Measurements from ENCODE around the gene ZDHHC12. TPM values are rescaled to one million over a fixed set of nuclear protein-coding genes. Genes with fewer than 3 reads are reported as not detected.
"Not testable (repeated sequence)": the region's sequence is repeated elsewhere in the genome, so short reads cannot be mapped to it uniquely, and the experiment has no call there.

ZDHHC12 gene
- total and polyA plus RNA-seq, 5 donors: 8.3 to 13.1 (median 9.5) TPM

GRCh38 chr9:128696923-128697707, 26.8 kb downstream of the ZDHHC12 start:
- WGBS: 77% methylated on average over 8 of the region's 8 CpGs
- intact Hi-C loops (cut with DNase I): loop anchor here in 1 of 4 donors (10.0 kb wide), 1 partner anchor 322 kb away; the partner anchor contains the start of gene URM1
- H3K27me3 ChIP-seq (ENCODE audit: control insufficient read depth, insufficient read depth): no peaks in the 10 kb centered on the region

GRCh38 chr9:128694344-128694743, 29.6 kb downstream of the ZDHHC12 start:
- Histone ChIP-seq H3K27ac (ENCODE audit: low read length) (no peak overlapping the region), H3K27me3 (ENCODE audit: control insufficient read depth, insufficient read depth) (no peaks in the 10 kb centered on the region), H3K4me1 (ENCODE audit: control insufficient read depth, insufficient read depth, low read length) (no peaks in the 10 kb centered on the region), H3K9me3 (ENCODE audit: control insufficient read depth, low read length) (no peaks in the 10 kb centered on the region), H3K4me3 (ENCODE audit: low read length) (no peak overlapping the region)
- 83% methylated on average over 6 of the region's 6 CpGs for WGBS
- DNase-seq (no peak), ATAC-seq (no peak)
- intact Hi-C loops (cut with DNase I): loop anchor here in 1 of 4 donors (10.0 kb wide), 1 partner anchor 320 kb away; the partner anchor contains the start of gene URM1

More at GRCh38 chr9:128696923-128697707, 26.8 kb downstream of the ZDHHC12 start:
- H3K4me1 ChIP-seq (ENCODE audit: control insufficient read depth, insufficient read depth, low read length): no peaks in the 10 kb centered on the region
- H3K9me3 ChIP-seq (ENCODE audit: control insufficient read depth, low read length): no peaks in the 10 kb centered on the region
- ATAC-seq: no peak
- DNase-seq: no peak
- no peak overlapping the region for H3K27ac ChIP-seq (ENCODE audit: low read length)
- no peak overlapping the region for H3K4me3 ChIP-seq (ENCODE audit: low read length)

GRCh38 chr9:128693738-128694137, 30.2 kb downstream of the ZDHHC12 start:
- not testable (repeated sequence) for H3K27ac ChIP-seq (ENCODE audit: low read length); H3K4me1 ChIP-seq (ENCODE audit: control insufficient read depth, insufficient read depth, low read length); ATAC-seq; H3K4me3 ChIP-seq (ENCODE audit: low read length); H3K9me3 ChIP-seq (ENCODE audit: control insufficient read depth, low read length); DNase-seq; H3K27me3 ChIP-seq (ENCODE audit: control insufficient read depth, insufficient read depth)
- intact Hi-C loops (cut with DNase I): loop anchor here in 1 of 4 donors (10.0 kb wide), 1 partner anchor 319 kb away; the partner anchor contains the start of gene URM1
- 84% methylated on average over 3 of the region's 3 CpGs for WGBS

- H3K9me3 ChIP-seq (ENCODE audit: control insufficient read depth, low read length): no peaks in the 10 kb centered on the region
- WGBS: 11% methylated on average over 5 of the region's 5 CpGs
- intact Hi-C loops (cut with DNase I): loop anchor here in 1 of 4 donors (10.0 kb wide), 1 partner anchor 316 kb away; the partner anchor contains the start of gene URM1
These were observed 33.3 kb downstream of the ZDHHC12 start for GRCh38 chr9:128690684-128691034.

GRCh38 chr9:128689820-128690683, 33.9 kb downstream of the ZDHHC12 start:
- intact Hi-C loops (cut with DNase I): loop anchor here in 1 of 4 donors (10.0 kb wide), 1 partner anchor 315 kb away; the partner anchor contains the start of gene URM1
- Histone ChIP-seq H3K4me3 (ENCODE audit: low read length) (peak overlapping the region; percentile 99), H3K27ac (ENCODE audit: low read length) (no peak overlapping the region), H3K27me3 (ENCODE audit: control insufficient read depth, insufficient read depth) (no peaks in the 10 kb centered on the region), H3K4me1 (ENCODE audit: control insufficient read depth, insufficient read depth, low read length) (no peaks in the 10 kb centered on the region), H3K9me3 (ENCODE audit: control insufficient read depth, low read length) (no peaks in the 10 kb centered on the region)
- DNase-seq (peak; percentile 39 to 73 (median 71)), ATAC-seq (no peak)
- under 1% methylated on average over 82 of the region's 83 CpGs for WGBS

More at GRCh38 chr9:128690684-128691034, 33.3 kb downstream of the ZDHHC12 start:
- no peak for ATAC-seq
- no peak overlapping the region for H3K27ac ChIP-seq (ENCODE audit: low read length)
- no peaks in the 10 kb centered on the region for H3K27me3 ChIP-seq (ENCODE audit: control insufficient read depth, insufficient read depth)
- no peak for DNase-seq
- no peaks in the 10 kb centered on the region for H3K4me1 ChIP-seq (ENCODE audit: control insufficient read depth, insufficient read depth, low read length)
- peak overlapping the region; percentile 99 for H3K4me3 ChIP-seq (ENCODE audit: low read length)

GRCh38 chr9:128689293-128689774, 34.6 kb downstream of the ZDHHC12 start:
- ATAC-seq (peak in 1 of 2 donors; percentile 14), DNase-seq (peak; percentile 65 to 87 (median 86))
- under 1% methylated on average over 80 of the region's 80 CpGs for WGBS
- Histone ChIP-seq H3K9me3 (ENCODE audit: control insufficient read depth, low read length) (no peaks in the 10 kb centered on the region), H3K4me1 (ENCODE audit: control insufficient read depth, insufficient read depth, low read length) (peaks cover 3% of the 10 kb centered on the region), H3K4me3 (ENCODE audit: low read length) (peak overlapping the region; percentile 99), H3K27ac (ENCODE audit: low read length) (peak overlapping the region; percentile 90), H3K27me3 (ENCODE audit: control insufficient read depth, insufficient read depth) (no peaks in the 10 kb centered on the region)
- intact Hi-C loops (cut with DNase I): no loop called here

- H3K4me3 ChIP-seq (ENCODE audit: low read length): peak within 1 kb of the TSS; percentile 99
- WGBS: 2% methylated on average over 93 of the region's 93 CpGs
- no peaks in the 10 kb centered on the region for H3K9me3 ChIP-seq (ENCODE audit: control insufficient read depth, low read length)
- intact Hi-C loops (cut with DNase I): no loop called here
- peak within 1 kb of the TSS; percentile 90 for H3K27ac ChIP-seq (ENCODE audit: low read length)
- peaks cover 3% of the 10 kb centered on the region for H3K4me1 ChIP-seq (ENCODE audit: control insufficient read depth, insufficient read depth, low read length)
- ATAC-seq: peak; percentile 95 to 97
- H3K27me3 ChIP-seq (ENCODE audit: control insufficient read depth, insufficient read depth): no peaks in the 10 kb centered on the region
- DNase-seq: peak; percentile 97 to 99 (median 99)
These were observed 35.2 kb downstream of the ZDHHC12 start, which contains the start of gene SET for GRCh38 chr9:128688501-128689292. Gene SET, plus strand, starts transcription at chr9:128689222. Its CDS starts 361 bp downstream, at chr9:128689583.

GRCh38 chr9:128687453-128687852, 36.5 kb downstream of the ZDHHC12 start:
- no peak overlapping the region for H3K27ac ChIP-seq (ENCODE audit: low read length)
- WGBS: 95% methylated on average over 4 of the region's 4 CpGs

GRCh38 chr9:128685636-128686489, 38.1 kb downstream of the ZDHHC12 start:
- WGBS: 79% methylated on average over 17 of the region's 17 CpGs
- H3K9me3 ChIP-seq (ENCODE audit: control insufficient read depth, low read length): no peaks in the 10 kb centered on the region
- H3K27me3 ChIP-seq (ENCODE audit: control insufficient read depth, insufficient read depth): no peaks in the 10 kb centered on the region
- no peak overlapping the region for H3K27ac ChIP-seq (ENCODE audit: low read length)
- intact Hi-C loops (cut with DNase I): no loop called here
- H3K4me3 ChIP-seq (ENCODE audit: low read length): no peak overlapping the region
- ATAC-seq: no peak
- peaks cover 3% of the 10 kb centered on the region for H3K4me1 ChIP-seq (ENCODE audit: control insufficient read depth, insufficient read depth, low read length)
- DNase-seq: no peak

More at GRCh38 chr9:128687453-128687852, 36.5 kb downstream of the ZDHHC12 start:
- Histone ChIP-seq H3K4me3 (ENCODE audit: low read length) (no peak overlapping the region), H3K27me3 (ENCODE audit: control insufficient read depth, insufficient read depth) (no peaks in the 10 kb centered on the region), H3K4me1 (ENCODE audit: control insufficient read depth, insufficient read depth, low read length) (peaks cover 3% of the 10 kb centered on the region), H3K9me3 (ENCODE audit: control insufficient read depth, low read length) (no peaks in the 10 kb centered on the region)
- intact Hi-C loops (cut with DNase I): no loop called here
- no peak for DNase-seq
- no peak for ATAC-seq
